Measurements from ENCODE around the gene MMP14. TPM values are rescaled to one million over a fixed set of nuclear protein-coding genes. Genes with fewer than 3 reads are reported as not detected.

Gene MMP14
- polyA plus RNA-seq, 3 donors: 0.14 to 4.6 (median 0.44) TPM

- no peak for TF ChIP-seq CTCF (IDR thresholded peaks at IDR 0.05)
- Histone ChIP-seq H3K4me3 (replicated peaks in 1 of 3; ENCODE audit: low read depth in 2 of 3, low read length in 3 of 3) (no peak overlapping the region), H3K27me3 (ENCODE audit: control insufficient read depth in 2 of 2, insufficient read depth in 2 of 2, low read length in 2 of 2) (peaks cover 0 to 20% of the 10 kb centered on the region in 2 donors), H2AFZ (ENCODE audit: insufficient read depth, low read depth, low read length, poor library complexity, severe bottlenecking) (no peak overlapping the region), H3K9ac (ENCODE audit: insufficient read depth, low read length, poor library complexity, severe bottlenecking) (no peak overlapping the region), H3K9me3 (replicated peaks in 1 of 2; ENCODE audit: control insufficient read depth in 1 of 2, insufficient read depth in 1 of 2, low read length in 2 of 2) (no peaks in the 10 kb centered on the region), H3K4me2 (replicated peaks; ENCODE audit: extremely low read depth, low read length, poor library complexity, severe bottlenecking) (no peak overlapping the region), H3K4me1 (ENCODE audit: control insufficient read depth in 1 of 2, insufficient read depth in 2 of 2, low read length in 2 of 2) (peaks cover 12 to 15% of the 10 kb centered on the region in 2 donors), H4K20me1 (ENCODE audit: insufficient read depth, low read length) (no peaks in the 10 kb centered on the region), H3K27ac (ENCODE audit: low read depth in 1 of 2, low read length in 2 of 2) (no peak overlapping the region), H3K79me2 (ENCODE audit: insufficient read depth, low read length) (no peaks in the 10 kb centered on the region), H3K36me3 (replicated peaks in 1 of 2; ENCODE audit: control insufficient read depth in 1 of 2, insufficient read depth in 2 of 2, low read length in 2 of 2) (peaks cover 0 to 6% of the 10 kb centered on the region in 2 donors)
- Mint-ChIP-seq H3K36me3 (peaks cover 14 to 17% of the 10 kb centered on the region in 2 donors), H3K4me1 (peaks cover 20% of the 10 kb centered on the region), H3K27me3 (ENCODE audit: low read depth in 3 of 3) (peaks cover 22 to 40% (median 26%) of the 10 kb centered on the region in 3 donors), H3K9me3 (peaks cover 0 to 8% (median 3%) of the 10 kb centered on the region in 7 donors), H3K27ac (no peak overlapping the region), H3K4me3 (peak overlapping the region in 1 of 2 donors; percentile 94)
- 88% methylated on average over 5 of the region's 5 CpGs for WGBS (ENCODE audit: insufficient coverage)
- DNase-seq: no peak
- intact Hi-C loops (cut with micrococcal nuclease): no loop called here
Observed at GRCh38 chr14:22887990-22888378, 51.6 kb downstream of the MMP14 start.

- H3K36me3 ChIP-seq (replicated peaks in 1 of 2; ENCODE audit: control insufficient read depth in 1 of 2, insufficient read depth in 2 of 2, low read length in 2 of 2): peaks cover 0 to 13% of the 10 kb centered on the region in 2 donors
- no peak overlapping the region for H3K4me3 ChIP-seq (replicated peaks in 1 of 3; ENCODE audit: low read depth in 2 of 3, low read length in 3 of 3)
- no peaks in the 10 kb centered on the region for H3K9me3 ChIP-seq (replicated peaks in 1 of 2; ENCODE audit: control insufficient read depth in 1 of 2, insufficient read depth in 1 of 2, low read length in 2 of 2)
- H3K4me1 ChIP-seq (ENCODE audit: control insufficient read depth in 1 of 2, insufficient read depth in 2 of 2, low read length in 2 of 2): peaks cover 12 to 15% of the 10 kb centered on the region in 2 donors
- no peak overlapping the region for H3K9ac ChIP-seq (ENCODE audit: insufficient read depth, low read length, poor library complexity, severe bottlenecking)
- Mint-ChIP-seq H3K4me3 (no peak overlapping the region), H3K27ac (peak overlapping the region in 1 of 7 donors; percentile 50), H3K4me1 (peaks cover 20% of the 10 kb centered on the region), H3K27me3 (ENCODE audit: low read depth in 3 of 3) (peaks cover 21 to 35% (median 22%) of the 10 kb centered on the region in 3 donors), H3K36me3 (peaks cover 21 to 22% of the 10 kb centered on the region in 2 donors), H3K9me3 (peaks cover 0 to 8% (median 3%) of the 10 kb centered on the region in 7 donors)
- intact Hi-C loops (cut with micrococcal nuclease): no loop called here
- no peak overlapping the region for H2AFZ ChIP-seq (ENCODE audit: insufficient read depth, low read depth, low read length, poor library complexity, severe bottlenecking)
- no peak for DNase-seq
- H3K27me3 ChIP-seq (ENCODE audit: control insufficient read depth in 2 of 2, insufficient read depth in 2 of 2, low read length in 2 of 2): peaks cover 0 to 20% of the 10 kb centered on the region in 2 donors
- H4K20me1 ChIP-seq (ENCODE audit: insufficient read depth, low read length): no peaks in the 10 kb centered on the region
- WGBS (ENCODE audit: insufficient coverage): no CpG with 5 or more reads among the region's 4 CpGs
- no peaks in the 10 kb centered on the region for H3K79me2 ChIP-seq (ENCODE audit: insufficient read depth, low read length)
- no peak for TF ChIP-seq CTCF (IDR thresholded peaks at IDR 0.05)
- H3K27ac ChIP-seq (ENCODE audit: low read depth in 1 of 2, low read length in 2 of 2): no peak overlapping the region
- H3K4me2 ChIP-seq (replicated peaks; ENCODE audit: extremely low read depth, low read length, poor library complexity, severe bottlenecking): no peak overlapping the region
Observed at GRCh38 chr14:22888662-22889061, 52.3 kb downstream of the MMP14 start.

Measured in CD14-positive monocyte (primary cell).